HepG2 (cell line): ENCODE results near the gene MYO5A. TPM values are rescaled to one million over a fixed set of nuclear protein-coding genes. Genes with fewer than 3 reads are reported as not detected.

Experiments used
- ATAC-seq: fragments of 200-7000 bp; cut with Tn5 transposase; 3 replicates; pipeline ENCODE4 v1.9.1; 2020; ENCODE audit warnings: mild to moderate bottlenecking, moderate library complexity
- BruUV-seq: library from RNA; stranded (reverse); fragments of 400-500 nt; replicated peaks from 2 replicates; lab custom pipeline; 2021; lab: Mats Ljungman, UMichigan
- CTCF ChIA-PET: fragments of 300-600 bp; formaldehyde crosslinking; extraction: SDS; loops from one replicate; lab custom pipeline; 2021; ENCODE audit warnings: low total read pairs, inconsistent platforms, low intra/inter-chr PET ratio; lab: Yijun Ruan, JAX
- POLR2A ChIA-PET: fragments of 350-600 bp; sonication (Branson Sonifier 250); formaldehyde crosslinking; loops from one replicate; lab custom pipeline; 2020; ENCODE audit warnings: antibody characterized with exemption, inconsistent platforms; lab: Yijun Ruan, JAX
- DNase-seq: peaks from one replicate; pipeline ENCODE4 v3.0.0-alpha.2; 2015; ENCODE audit warnings: low spot score
- FAIRE-seq: peaks from 3 replicates; lab custom pipeline; 2011; peaks lifted over from hg19 to GRCh38; lab: Jason Lieb, UNC
- H2AFZ ChIP-seq: one replicate; pipeline ENCODE4 v1.6.1; 2011; ENCODE audit warnings: low read length, inconsistent platforms
- H3K27ac ChIP-seq: fragments of 300-600 bp; 3 replicates; pipeline ENCODE4 v1.8.0; 2011; ENCODE audit warnings: mixed run types, mild to moderate bottlenecking, mixed read lengths, low read length, inconsistent platforms; ENCODE audit not compliant: insufficient read depth; ENCODE audit errors: extremely low read length
- H3K27me3 ChIP-seq, 2 experiments: fragments of 200-600 bp in 1 of 2; 2 replicates in 1 of 2; 3 replicates in 1 of 2; pipeline versions ENCODE4 v1.6.0 to v1.8.0; 2011; ENCODE audit warnings: low read length in 2 of 2, mild to moderate bottlenecking in 2 of 2, moderate library complexity in 2 of 2, inconsistent platforms in 1 of 2; ENCODE audit not compliant: insufficient read depth in 2 of 2, control insufficient read depth in 1 of 2
- H3K36me3 ChIP-seq, 2 experiments: fragments of 200-600 bp in 1 of 2; replicated peaks in 1 of 2; 2 replicates in 1 of 2; 3 replicates in 1 of 2; pipeline versions ENCODE4 v1.5.1 to v1.8.0; 2011; ENCODE audit warnings: low read length in 2 of 2, inconsistent platforms in 1 of 2; ENCODE audit not compliant: insufficient read depth in 2 of 2, control insufficient read depth in 1 of 2
- H3K4me1 ChIP-seq: 2 replicates; pipeline ENCODE4 v1.5.1; 2012; ENCODE audit warnings: low read length, inconsistent platforms; ENCODE audit not compliant: insufficient read depth
- H3K4me2 ChIP-seq: 2 replicates; pipeline ENCODE4 v1.6.0; 2011; ENCODE audit warnings: low read depth, low read length, inconsistent platforms
- H3K4me3 ChIP-seq, 3 experiments: fragments of 200-600 bp in 1 of 3; sonication (generic), shearing (Covaris generic) in 1 of 3; replicated peaks in 1 of 3; 2 replicates each; pipeline ENCODE4 v1.5.1; 2011 to 2016; ENCODE audit warnings: low read length in 3 of 3, inconsistent platforms in 2 of 3, low read depth in 2 of 3, mild to moderate bottlenecking in 2 of 3, control low read depth in 1 of 3, mixed read lengths in 1 of 3; ENCODE audit not compliant: insufficient read depth in 1 of 3
- H3K79me2 ChIP-seq: one replicate; pipeline ENCODE4 v1.6.1; 2011; ENCODE audit warnings: low read length, inconsistent platforms; ENCODE audit not compliant: insufficient read depth
- H3K9ac ChIP-seq: 2 replicates; pipeline ENCODE4 v1.6.0; 2011; ENCODE audit warnings: mild to moderate bottlenecking, low read depth, low read length, inconsistent platforms; ENCODE audit not compliant: insufficient read depth
- H3K9me3 ChIP-seq: 2 replicates; pipeline ENCODE4 v1.5.1; 2012; ENCODE audit warnings: mild to moderate bottlenecking, low read length
- H4K20me1 ChIP-seq: 2 replicates; pipeline ENCODE4 v1.6.0; 2011; ENCODE audit warnings: inconsistent platforms, mild to moderate bottlenecking, low read length, moderate library complexity; ENCODE audit not compliant: insufficient read depth
- AGO2 ChIP-seq: fragments of 200-400 bp; formaldehyde crosslinking; optimal IDR thresholded peaks from 2 replicates; pipeline ENCODE3; 2017; ENCODE audit warnings: mild to moderate bottlenecking, low read depth, low read length, moderate library complexity
- ARNT ChIP-seq: fragments of 450-650 bp; IDR thresholded peaks from 2 replicates; pipeline ENCODE4 v1.6.1; 2017
- REPIN1 ChIP-seq: sonication (generic); formaldehyde crosslinking; IDR thresholded peaks from 2 replicates; pipeline ENCODE4 v1.8.0; 2022; ENCODE audit warnings: missing genetic modification reagents, low read depth, mild to moderate bottlenecking, borderline replicate concordance
- SETDB1 ChIP-seq: sonication (generic); formaldehyde crosslinking; IDR thresholded peaks from 2 replicates; pipeline ENCODE4 v1.5.1; 2020; ENCODE audit warnings: missing genetic modification reagents, mild to moderate bottlenecking, borderline replicate concordance
- SMAD1 ChIP-seq: sonication (generic); formaldehyde crosslinking; IDR thresholded peaks from 2 replicates; pipeline ENCODE4 v1.4.0; 2020; ENCODE audit warnings: missing genetic modification reagents, low read depth, mild to moderate bottlenecking, borderline replicate concordance
- ZKSCAN1 ChIP-seq: fragments of 150-350 bp; IDR thresholded peaks from 2 replicates; pipeline ENCODE4 v1.6.1; 2014; ENCODE audit warnings: low read length
- ZNF672 ChIP-seq: sonication (generic); formaldehyde crosslinking; IDR thresholded peaks from 2 replicates; pipeline ENCODE4 v1.8.1; 2022; ENCODE audit warnings: missing genetic modification reagents
- WGBS: methylation state at CpG from one replicate; pipeline ENCODE4 v1.1.6; 2017; ENCODE audit warnings: low lambda C conversion rate; 5-methylcytosine and 5-hydroxymethylcytosine counted together
- in situ Hi-C: cut with HindIII; loops from 2 replicates; pipeline ENCODE4 v1.10.0; 2017; ENCODE audit warnings: low pct_unique_long_range_greater_than_20kb; ENCODE audit not compliant: extremely low pct_ligation_motif_present
- intact Hi-C: fragments of 100-400 bp; cut with micrococcal nuclease; formaldehyde crosslinking; loops from one replicate; pipeline ENCODE4 v1.10.0; 2022; ENCODE audit not compliant: unreplicated experiment
- polyA plus RNA-seq, 8 experiments: library from polyadenylated mRNA; depleted of rRNA in 3 of 8; stranded (reverse) in 7 of 8; unstranded in 1 of 8; fragments of >200 nt; fragmentation: Illumina TruSeq in 4 of 8; extraction: Trizol in 4 of 8; gene quantifications; 2 replicates each; pipeline versions ENCODE4 v1.2.1 to v1.2.3, GENCODE V29; 2011 to 2016; ENCODE audit warnings: low read depth in 4 of 8, missing spikeins in 1 of 8, mixed read lengths in 1 of 8; ENCODE audit not compliant: insufficient read depth in 1 of 8
- total RNA-seq, 5 experiments: library from RNA; depleted of rRNA; stranded (reverse); fragments of >200 nt; fragmentation: Illumina TruSeq; extraction: Trizol; gene quantifications; 2 replicates each; pipeline ENCODE4 v1.2.3, GENCODE V29; 2016; ENCODE audit warnings: low read depth in 1 of 5
- TF ChIP-seq, protein P1 (sequence below): IDR thresholded peaks from 2 replicates; pipeline ENCODE4 v1.6.1; 2016

MYO5A gene
- total and polyA plus RNA-seq, 2 of the 13 experiments (the other 11 are each of a cell fraction or from before 2014, with no cell fraction given) = 2.8 to 4.8 TPM

GRCh38 chr15:52262364-52262763 lies 266.3 kb downstream of the MYO5A start:
- no peaks in the 10 kb centered on the region for H3K4me1 ChIP-seq
- CTCF ChIA-PET = no interaction called here
- TF ChIP-seq AGO2 (no peak), ARNT (no peak), REPIN1 (CRISPR knock-in tag) (no peak), SETDB1 (CRISPR knock-in tag) (no peak), ZNF672 (CRISPR knock-in tag) (no peak), ZKSCAN1 (no peak), SMAD1 (CRISPR knock-in tag) (no peak)
- TF ChIP-seq, protein P1, sequence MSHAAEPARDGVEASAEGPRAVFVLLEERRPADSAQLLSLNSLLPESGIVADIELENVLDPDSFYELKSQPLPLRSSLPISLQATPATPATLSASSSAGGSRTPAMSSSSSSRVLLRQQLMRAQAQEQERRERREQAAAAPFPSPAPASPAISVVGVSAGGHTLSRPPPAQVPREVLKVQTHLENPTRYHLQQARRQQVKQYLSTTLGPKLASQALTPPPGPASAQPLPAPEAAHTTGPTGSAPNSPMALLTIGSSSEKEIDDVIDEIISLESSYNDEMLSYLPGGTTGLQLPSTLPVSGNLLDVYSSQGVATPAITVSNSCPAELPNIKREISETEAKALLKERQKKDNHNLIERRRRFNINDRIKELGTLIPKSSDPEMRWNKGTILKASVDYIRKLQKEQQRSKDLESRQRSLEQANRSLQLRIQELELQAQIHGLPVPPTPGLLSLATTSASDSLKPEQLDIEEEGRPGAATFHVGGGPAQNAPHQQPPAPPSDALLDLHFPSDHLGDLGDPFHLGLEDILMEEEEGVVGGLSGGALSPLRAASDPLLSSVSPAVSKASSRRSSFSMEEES (CRISPR knock-in tag) = no peak
- no peak overlapping the region for H2AFZ ChIP-seq
- peaks cover 21 to 81% of the 10 kb centered on the region in 2 experiments for H3K36me3 ChIP-seq
- H3K79me2 ChIP-seq = no peaks in the 10 kb centered on the region
- DNase-seq (no peak), ATAC-seq (no peak), FAIRE-seq (no peak)
- no peak overlapping the region for H3K4me2 ChIP-seq
- H3K27me3 ChIP-seq = no peaks in the 10 kb centered on the region
- no TSS peak for BruUV-seq
- H4K20me1 ChIP-seq = no peaks in the 10 kb centered on the region
- H3K9me3 ChIP-seq = no peaks in the 10 kb centered on the region
- H3K4me3 ChIP-seq = no peak overlapping the region
- intact Hi-C loops = no loop called here
- in situ Hi-C loops = loop anchor here (5.0 kb wide), 1 partner anchor 70 kb away; no protein-coding TSS in a partner anchor
- no peak overlapping the region for H3K9ac ChIP-seq
- no peak overlapping the region for H3K27ac ChIP-seq
- POLR2A ChIA-PET = no interaction called here
- WGBS = 96% methylated on average over 5 of the region's 5 CpGs
